GM18526 (cell line): ENCODE results near the gene SP6.

Experiments used
- POLR2A ChIP-seq: IDR thresholded peaks from 3 replicates; pipeline ENCODE4 v1.6.1; 2011; ENCODE audit not compliant: insufficient read length; ENCODE audit errors: extremely low read depth

SP6 gene

DNA sequence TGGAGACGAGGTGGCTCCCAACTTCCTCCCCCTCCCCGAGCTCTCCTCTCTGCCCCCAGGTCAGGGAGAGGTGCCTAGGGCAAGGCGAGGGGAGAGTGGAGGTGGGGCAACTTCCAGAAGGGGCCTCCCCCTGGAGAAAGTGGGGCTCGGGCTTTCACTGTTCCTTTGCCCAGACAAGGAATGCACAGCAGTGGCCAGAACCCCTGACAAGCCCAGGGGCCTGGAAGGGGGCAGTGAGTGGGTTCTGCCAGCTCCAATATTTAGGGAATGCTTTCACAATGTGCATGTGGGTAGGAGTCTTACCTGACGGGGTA, 33.4 kb upstream of the SP6 start:
- TF ChIP-seq POLR2A: no peak

- TF ChIP-seq POLR2A: no peak
Observed at GRCh38 chr17:47883589-47884426, 32.8 kb upstream of the SP6 start.

- no peak for TF ChIP-seq POLR2A
Observed at GRCh38 chr17:47882695-47883588, 32.0 kb upstream of the SP6 start.

- no peak for TF ChIP-seq POLR2A
Observed at GRCh38 chr17:47882247-47882646, 31.3 kb upstream of the SP6 start.

DNA sequence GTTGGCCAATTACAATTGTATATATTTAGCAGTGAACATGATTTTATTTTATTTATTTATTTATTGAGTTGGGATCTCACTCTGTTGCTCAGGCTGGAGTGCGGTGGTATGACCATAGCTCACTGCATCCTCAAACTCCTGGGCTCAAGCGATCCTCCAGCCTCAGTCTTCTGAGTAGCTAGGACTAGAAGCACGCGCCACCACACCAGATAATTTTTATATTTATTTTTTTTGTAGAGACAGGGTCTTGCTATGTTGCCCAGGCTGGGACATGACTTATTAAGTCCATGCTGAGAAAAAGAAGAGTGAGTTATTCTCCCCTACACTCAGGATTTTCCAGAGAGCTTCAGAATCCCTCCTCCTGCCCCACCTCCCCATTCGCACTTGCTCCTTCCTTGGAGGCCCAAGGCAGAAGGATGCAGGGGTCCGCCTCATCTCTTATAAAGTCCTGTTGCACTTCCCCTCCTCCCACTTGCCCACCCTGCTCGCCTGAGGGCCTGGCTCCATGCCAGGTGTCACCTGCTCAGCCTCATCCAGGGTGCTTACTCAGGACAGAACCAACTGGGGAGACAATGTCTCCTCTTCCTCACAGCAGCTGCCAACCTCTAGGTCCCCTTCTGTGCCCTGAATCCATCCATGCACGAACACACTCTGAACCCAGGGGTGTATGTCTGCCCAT, 29.0 kb upstream of the SP6 start:
- no peak for TF ChIP-seq POLR2A

GRCh38 chr17:47879028-47879585, 28.1 kb upstream of the SP6 start:
- TF ChIP-seq POLR2A: no peak

- no peak for TF ChIP-seq POLR2A
Observed at GRCh38 chr17:47878203-47879027, 27.5 kb upstream of the SP6 start.

DNA sequence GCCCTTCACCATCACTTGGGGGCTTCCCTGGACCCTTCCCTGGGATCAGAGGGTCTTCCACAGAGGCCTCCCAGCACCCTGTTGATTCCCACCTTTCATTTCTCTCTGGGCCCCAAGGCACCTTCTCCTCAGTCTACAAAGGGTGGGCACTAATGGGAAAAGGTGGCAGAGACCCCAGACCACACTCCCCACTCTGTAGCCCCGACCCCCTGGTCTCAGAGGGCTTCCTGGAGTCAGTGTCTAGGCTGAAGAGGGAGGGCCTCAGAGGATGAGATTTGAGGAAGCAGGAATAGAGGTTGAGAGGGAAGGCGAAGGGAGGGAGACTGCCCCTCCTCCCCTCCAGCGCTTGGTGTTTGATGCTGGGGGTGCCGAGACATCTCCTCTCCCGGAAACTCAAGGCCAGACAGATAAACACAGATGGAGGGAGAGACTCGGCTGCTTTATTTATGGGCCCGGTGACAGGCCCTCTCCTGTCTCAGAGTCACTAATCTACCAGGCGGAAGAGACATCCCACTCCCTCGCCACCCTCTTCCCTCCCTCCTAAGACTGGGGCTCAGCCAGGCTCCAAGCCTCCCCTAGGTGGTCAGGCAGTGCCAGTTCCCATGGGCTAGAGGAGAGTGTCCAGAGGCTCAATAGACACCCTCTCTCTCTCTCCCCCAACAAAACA, 26.5 kb upstream of the SP6 start:
- TF ChIP-seq POLR2A: no peak

- no peak for TF ChIP-seq POLR2A
Observed at GRCh38 chr17:47875011-47875985, 24.3 kb upstream of the SP6 start.

GRCh38 chr17:47873200-47874090, 22.5 kb upstream of the SP6 start:
- TF ChIP-seq POLR2A: no peak

DNA sequence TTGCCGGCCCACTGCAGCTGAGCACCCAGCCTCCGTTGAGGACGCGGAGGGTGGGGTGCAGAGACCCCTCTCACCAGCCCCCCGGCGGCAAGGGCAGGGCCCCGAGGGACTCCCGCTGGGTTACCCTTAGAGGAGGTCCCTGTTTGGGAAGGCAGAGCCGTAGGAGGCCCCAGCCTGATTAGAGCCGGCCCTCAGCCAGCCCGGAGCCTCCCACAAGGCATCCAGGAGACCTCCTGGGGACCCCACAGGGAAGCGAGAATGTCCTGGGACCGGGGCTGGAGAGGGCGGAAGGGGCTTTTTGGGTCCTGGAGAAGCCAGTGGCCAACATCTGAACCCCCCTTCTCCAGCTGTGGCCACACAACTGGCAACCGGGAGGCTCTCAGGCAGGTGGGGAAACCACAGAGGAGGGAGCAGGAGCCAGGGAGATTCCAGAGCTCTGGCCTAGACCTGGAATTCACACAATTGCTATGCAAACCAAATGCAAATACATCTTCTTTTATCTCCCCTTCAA, 21.7 kb upstream of the SP6 start:
- TF ChIP-seq POLR2A: no peak
